Loucy (cell line): ENCODE measurements around the gene XKR8.

Source experiments
- H2AFZ ChIP-seq: fragments of 200-600 bp; sonication (generic); 2 replicates; pipeline ENCODE4 v1.6.0; 2016; ENCODE audit warnings: antibody characterized with exemption, mild to moderate bottlenecking, low read length, moderate library complexity
- H3F3A ChIP-seq: fragments of 200-600 bp; 2 replicates; pipeline ENCODE4 v1.6.0; 2016; ENCODE audit warnings: antibody characterized with exemption, low read depth, mild to moderate bottlenecking
- H3K27me3 ChIP-seq: fragments of 200-600 bp; sonication (generic); 2 replicates; pipeline ENCODE4 v1.6.1; 2014; ENCODE audit warnings: low read length, mild to moderate bottlenecking; ENCODE audit not compliant: insufficient read depth, poor library complexity, severe bottlenecking
- H3K36me3 ChIP-seq: fragments of 200-600 bp; sonication (generic); 2 replicates; pipeline ENCODE4 v1.6.1; 2016; ENCODE audit warnings: low read length; ENCODE audit not compliant: insufficient read depth
- H3K4me1 ChIP-seq: fragments of 200-600 bp; sonication (generic); 2 replicates; pipeline ENCODE4 v1.5.1; 2014; ENCODE audit warnings: low read length, mild to moderate bottlenecking; ENCODE audit not compliant: insufficient read depth, poor library complexity, severe bottlenecking
- H3K4me2 ChIP-seq: fragments of 200-600 bp; sonication (generic); 2 replicates; pipeline ENCODE4 v1.6.0; 2014; ENCODE audit warnings: antibody characterized with exemption, low read length, low read depth, mild to moderate bottlenecking; ENCODE audit not compliant: poor library complexity, severe bottlenecking
- H3K4me3 ChIP-seq: fragments of 200-600 bp; sonication (generic); 2 replicates; pipeline ENCODE4 v1.5.1; 2014; ENCODE audit warnings: low read length, mild to moderate bottlenecking, mixed read lengths; ENCODE audit not compliant: poor library complexity, severe bottlenecking
- H3K79me2 ChIP-seq: fragments of 200-600 bp; sonication (generic); 2 replicates; pipeline ENCODE4 v1.6.1; 2014; ENCODE audit warnings: low read length; ENCODE audit not compliant: insufficient read depth
- H3K9ac ChIP-seq: fragments of 200-600 bp; sonication (generic); 2 replicates; pipeline ENCODE4 v1.6.0; 2014; ENCODE audit warnings: mild to moderate bottlenecking, low read depth, low read length, moderate library complexity; ENCODE audit not compliant: poor library complexity, severe bottlenecking
- H3K9me2 ChIP-seq: fragments of 200-600 bp; sonication (generic); replicated peaks from 2 replicates; pipeline ENCODE4 v1.6.1; 2016; ENCODE audit warnings: low read depth, low read length, mixed read lengths
- H3K9me3 ChIP-seq: fragments of 200-600 bp; sonication (generic); 2 replicates; pipeline ENCODE4 v1.6.1; 2014; ENCODE audit warnings: mild to moderate bottlenecking, antibody characterized with exemption, low read length, low read depth; ENCODE audit not compliant: insufficient read depth
- H4K20me1 ChIP-seq: fragments of 200-600 bp; sonication (generic); 2 replicates; pipeline ENCODE4 v1.6.0; 2014; ENCODE audit warnings: antibody characterized with exemption, low read length, mild to moderate bottlenecking; ENCODE audit not compliant: insufficient read depth, poor library complexity, severe bottlenecking
- CTCF ChIP-seq: fragments of 200-600 bp; sonication (generic); conservative IDR thresholded peaks from 2 replicates; pipeline ENCODE4 v1.5.1; 2014; ENCODE audit warnings: mild to moderate bottlenecking, antibody characterized with exemption, low read length
- EZH2phosphoT487 ChIP-seq: fragments of 200-600 bp; IDR thresholded peaks from 2 replicates; pipeline ENCODE4 v1.6.1; 2018; ENCODE audit warnings: antibody characterized with exemption, mild to moderate bottlenecking, moderate library complexity, borderline replicate concordance

Gene XKR8

GRCh38 chr1:27952147-27952546 is 7.6 kb upstream of the XKR8 start:
- TF ChIP-seq EZH2phosphoT487 (no peak), CTCF (no peak)
- no peaks in the 10 kb centered on the region for H3K4me1 ChIP-seq
- no peaks in the 10 kb centered on the region for H4K20me1 ChIP-seq
- H3K9ac ChIP-seq = no peak overlapping the region
- no peaks in the 10 kb centered on the region for H3K36me3 ChIP-seq
- H3K9me2 ChIP-seq = no peaks in the 10 kb centered on the region
- no peaks in the 10 kb centered on the region for H3K27me3 ChIP-seq
- H3K4me2 ChIP-seq = no peak overlapping the region
- no peak overlapping the region for H2AFZ ChIP-seq
- H3F3A ChIP-seq = no peaks in the 10 kb centered on the region
- no peak overlapping the region for H3K4me3 ChIP-seq
- H3K79me2 ChIP-seq = no peaks in the 10 kb centered on the region
- H3K9me3 ChIP-seq = no peaks in the 10 kb centered on the region

GRCh38 chr1:27954186-27954585 is 5.6 kb upstream of the XKR8 start:
- Histone ChIP-seq H4K20me1 (no peaks in the 10 kb centered on the region), H3K9me2 (no peaks in the 10 kb centered on the region), H3K9ac (no peak overlapping the region), H3F3A (no peaks in the 10 kb centered on the region), H3K9me3 (no peaks in the 10 kb centered on the region), H3K36me3 (no peaks in the 10 kb centered on the region), H3K79me2 (no peaks in the 10 kb centered on the region), H3K4me2 (no peak overlapping the region), H2AFZ (no peak overlapping the region), H3K27me3 (no peaks in the 10 kb centered on the region), H3K4me1 (no peaks in the 10 kb centered on the region), H3K4me3 (no peak overlapping the region)
- TF ChIP-seq CTCF (no peak), EZH2phosphoT487 (no peak)

GRCh38 chr1:27955076-27955475 is 4.7 kb upstream of the XKR8 start:
- no peaks in the 10 kb centered on the region for H3F3A ChIP-seq
- no peak overlapping the region for H2AFZ ChIP-seq
- no peak overlapping the region for H3K9ac ChIP-seq
- no peaks in the 10 kb centered on the region for H3K27me3 ChIP-seq
- H4K20me1 ChIP-seq = no peaks in the 10 kb centered on the region
- no peak overlapping the region for H3K4me3 ChIP-seq
- H3K4me2 ChIP-seq = no peak overlapping the region
- H3K9me3 ChIP-seq = no peaks in the 10 kb centered on the region
- H3K36me3 ChIP-seq = no peaks in the 10 kb centered on the region
- H3K9me2 ChIP-seq = no peaks in the 10 kb centered on the region
- peaks cover 4% of the 10 kb centered on the region for H3K4me1 ChIP-seq
- TF ChIP-seq EZH2phosphoT487 = no peak
- TF ChIP-seq CTCF = no peak
- 0 out of 2 replicates have a peak, but pooled peaks cover under 1% of the 10 kb centered on the region for H3K79me2 ChIP-seq
